SU-DHL-6 (cell line): ENCODE measurements around the gene NYNRIN.

Experiments used
- H2AFZ ChIP-seq: fragments of 200-600 bp; sonication (generic); 2 replicates; pipeline ENCODE4 v1.6.1; 2014; ENCODE audit warnings: low read depth, mild to moderate bottlenecking, moderate library complexity, mixed read lengths, antibody characterized with exemption, low read length; ENCODE audit not compliant: severe bottlenecking
- H3F3A ChIP-seq: fragments of 200-600 bp; shearing (Covaris generic); 2 replicates; pipeline ENCODE4 v1.6.0; 2016; ENCODE audit warnings: antibody characterized with exemption, mild to moderate bottlenecking; ENCODE audit not compliant: insufficient read depth
- H3K27ac ChIP-seq: fragments of 200-600 bp; sonication (generic); 2 replicates; pipeline ENCODE4 v1.5.1; 2016; ENCODE audit warnings: low read depth, mild to moderate bottlenecking, low read length, moderate library complexity, mixed read lengths
- H3K27me3 ChIP-seq: fragments of 200-600 bp; sonication (generic), shearing (Covaris generic); 2 replicates; pipeline ENCODE4 v1.6.0; 2014; ENCODE audit warnings: mild to moderate bottlenecking, low read length
- H3K36me3 ChIP-seq: fragments of 200-600 bp; sonication (generic); 2 replicates; pipeline ENCODE4 v1.6.1; 2014; ENCODE audit warnings: mild to moderate bottlenecking, low read length, mixed read lengths
- H3K4me2 ChIP-seq: fragments of 300-600, 200-600 bp; shearing (Covaris generic), sonication (generic); 2 replicates; pipeline ENCODE4 v1.6.0; 2014; ENCODE audit warnings: low read length, low read depth, mild to moderate bottlenecking; ENCODE audit not compliant: poor library complexity, severe bottlenecking
- H3K4me3 ChIP-seq: fragments of 200-600 bp; sonication (generic); 2 replicates; pipeline ENCODE4 v1.5.1; 2014; ENCODE audit warnings: antibody characterized with exemption, low read length, mild to moderate bottlenecking, mixed read lengths; ENCODE audit not compliant: insufficient read depth, poor library complexity, severe bottlenecking
- H3K79me2 ChIP-seq: fragments of 200-600 bp; sonication (generic); 2 replicates; pipeline ENCODE4 v1.6.1; 2014; ENCODE audit warnings: mild to moderate bottlenecking, low read length, moderate library complexity; ENCODE audit not compliant: insufficient read depth
- H3K9ac ChIP-seq: fragments of 200-600 bp; sonication (generic); 2 replicates; pipeline ENCODE4 v1.7.0; 2014; ENCODE audit warnings: mild to moderate bottlenecking, low read length
- H3K9me2 ChIP-seq: fragments of 200-600 bp; sonication (generic); replicated peaks from 2 replicates; pipeline ENCODE4 v1.6.1; 2014; ENCODE audit warnings: low read length; ENCODE audit not compliant: insufficient read depth
- H3K9me3 ChIP-seq: fragments of 200-600 bp; sonication (generic); 2 replicates; pipeline ENCODE4 v1.6.1; 2014; ENCODE audit warnings: low read length, mixed read lengths; ENCODE audit not compliant: insufficient read depth
- H4K20me1 ChIP-seq: fragments of 200-600 bp; sonication (generic); 2 replicates; pipeline ENCODE4 v1.6.1; 2014; ENCODE audit warnings: low read depth, mild to moderate bottlenecking, antibody characterized with exemption, low read length, moderate library complexity, mixed read lengths
- EZH2phosphoT487 ChIP-seq: fragments of 200-600 bp; sonication (generic), shearing (Covaris generic); conservative IDR thresholded peaks from 2 replicates; pipeline ENCODE4 v1.6.1; 2018; ENCODE audit warnings: mild to moderate bottlenecking, antibody characterized with exemption, low read length, moderate library complexity, mixed read lengths
- TF ChIP-seq, protein P1 (sequence below): fragments of 200-600 bp; sonication (generic); IDR thresholded peaks from one replicate; pipeline ENCODE4 v1.5.1; 2017; ENCODE audit warnings: antibody characterized with exemption, mild to moderate bottlenecking, low read length, moderate library complexity; ENCODE audit not compliant: insufficient read depth, poor library complexity, severe bottlenecking

The NYNRIN gene

DNA sequence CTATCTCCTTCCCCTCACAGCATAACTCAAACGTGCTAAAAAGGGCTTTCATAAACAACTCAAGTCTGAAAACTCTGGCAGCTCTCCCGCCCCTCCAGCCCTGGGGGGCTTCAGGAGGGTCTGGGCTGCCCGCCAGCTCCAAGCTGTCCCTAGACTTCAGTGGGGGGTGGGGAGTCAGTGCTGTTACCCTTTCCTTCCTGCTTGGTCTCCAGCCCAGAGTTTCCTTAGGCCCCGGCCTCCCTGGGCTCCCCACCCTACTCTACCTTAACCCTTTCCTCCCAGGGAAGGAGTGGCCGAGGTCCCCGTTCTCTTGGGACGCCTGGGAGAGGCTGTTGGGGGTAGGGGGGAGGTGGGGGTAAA is 530 bp upstream of the NYNRIN start:
- no peaks in the 10 kb centered on the region for H4K20me1 ChIP-seq
- H3K27me3 ChIP-seq: no peaks in the 10 kb centered on the region
- H3K4me3 ChIP-seq: no peak overlapping the region
- H3K9ac ChIP-seq: no peak overlapping the region
- H3K36me3 ChIP-seq: no peaks in the 10 kb centered on the region
- TF ChIP-seq, protein P1, sequence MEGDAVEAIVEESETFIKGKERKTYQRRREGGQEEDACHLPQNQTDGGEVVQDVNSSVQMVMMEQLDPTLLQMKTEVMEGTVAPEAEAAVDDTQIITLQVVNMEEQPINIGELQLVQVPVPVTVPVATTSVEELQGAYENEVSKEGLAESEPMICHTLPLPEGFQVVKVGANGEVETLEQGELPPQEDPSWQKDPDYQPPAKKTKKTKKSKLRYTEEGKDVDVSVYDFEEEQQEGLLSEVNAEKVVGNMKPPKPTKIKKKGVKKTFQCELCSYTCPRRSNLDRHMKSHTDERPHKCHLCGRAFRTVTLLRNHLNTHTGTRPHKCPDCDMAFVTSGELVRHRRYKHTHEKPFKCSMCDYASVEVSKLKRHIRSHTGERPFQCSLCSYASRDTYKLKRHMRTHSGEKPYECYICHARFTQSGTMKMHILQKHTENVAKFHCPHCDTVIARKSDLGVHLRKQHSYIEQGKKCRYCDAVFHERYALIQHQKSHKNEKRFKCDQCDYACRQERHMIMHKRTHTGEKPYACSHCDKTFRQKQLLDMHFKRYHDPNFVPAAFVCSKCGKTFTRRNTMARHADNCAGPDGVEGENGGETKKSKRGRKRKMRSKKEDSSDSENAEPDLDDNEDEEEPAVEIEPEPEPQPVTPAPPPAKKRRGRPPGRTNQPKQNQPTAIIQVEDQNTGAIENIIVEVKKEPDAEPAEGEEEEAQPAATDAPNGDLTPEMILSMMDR: no peak
- no peak for TF ChIP-seq EZH2phosphoT487
- H3K27ac ChIP-seq: no peak overlapping the region
- no peaks in the 10 kb centered on the region for H3K9me3 ChIP-seq
- no peak overlapping the region for H2AFZ ChIP-seq
- H3F3A ChIP-seq: no peaks in the 10 kb centered on the region
- H3K4me2 ChIP-seq: no peak overlapping the region
- H3K9me2 ChIP-seq: no peaks in the 10 kb centered on the region
- H3K79me2 ChIP-seq: no peaks in the 10 kb centered on the region

DNA sequence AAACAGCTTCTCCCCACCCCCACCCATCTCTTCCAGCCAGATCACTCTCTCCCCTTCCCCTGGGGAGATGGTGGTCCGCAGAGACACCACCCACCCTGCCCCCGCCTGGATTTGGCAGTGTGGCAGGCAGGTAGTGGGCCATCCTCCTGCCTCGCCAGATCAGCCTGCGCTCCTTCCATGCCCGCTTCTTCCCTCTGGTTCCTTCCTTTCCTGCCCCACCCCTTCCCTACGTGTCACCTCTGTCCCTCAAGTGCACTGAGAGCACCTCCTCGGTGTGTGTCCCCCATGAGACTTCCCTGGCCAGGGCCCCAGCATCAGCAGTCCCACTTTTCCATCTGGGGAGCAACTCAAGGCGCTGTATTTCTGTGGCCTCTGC is 632 bp downstream of the NYNRIN start:
- no peaks in the 10 kb centered on the region for H3K27me3 ChIP-seq
- no peaks in the 10 kb centered on the region for H3K79me2 ChIP-seq
- no peaks in the 10 kb centered on the region for H3K36me3 ChIP-seq
- no peaks in the 10 kb centered on the region for H3K9me3 ChIP-seq
- H3K9me2 ChIP-seq: no peaks in the 10 kb centered on the region
- no peak overlapping the region for H3K27ac ChIP-seq
- no peak overlapping the region for H3K9ac ChIP-seq
- H3F3A ChIP-seq: no peaks in the 10 kb centered on the region
- TF ChIP-seq EZH2phosphoT487: no peak
- TF ChIP-seq, protein P1: no peak
- H3K4me2 ChIP-seq: no peak overlapping the region
- no peak overlapping the region for H2AFZ ChIP-seq
- H3K4me3 ChIP-seq: no peak overlapping the region
- no peaks in the 10 kb centered on the region for H4K20me1 ChIP-seq

DNA sequence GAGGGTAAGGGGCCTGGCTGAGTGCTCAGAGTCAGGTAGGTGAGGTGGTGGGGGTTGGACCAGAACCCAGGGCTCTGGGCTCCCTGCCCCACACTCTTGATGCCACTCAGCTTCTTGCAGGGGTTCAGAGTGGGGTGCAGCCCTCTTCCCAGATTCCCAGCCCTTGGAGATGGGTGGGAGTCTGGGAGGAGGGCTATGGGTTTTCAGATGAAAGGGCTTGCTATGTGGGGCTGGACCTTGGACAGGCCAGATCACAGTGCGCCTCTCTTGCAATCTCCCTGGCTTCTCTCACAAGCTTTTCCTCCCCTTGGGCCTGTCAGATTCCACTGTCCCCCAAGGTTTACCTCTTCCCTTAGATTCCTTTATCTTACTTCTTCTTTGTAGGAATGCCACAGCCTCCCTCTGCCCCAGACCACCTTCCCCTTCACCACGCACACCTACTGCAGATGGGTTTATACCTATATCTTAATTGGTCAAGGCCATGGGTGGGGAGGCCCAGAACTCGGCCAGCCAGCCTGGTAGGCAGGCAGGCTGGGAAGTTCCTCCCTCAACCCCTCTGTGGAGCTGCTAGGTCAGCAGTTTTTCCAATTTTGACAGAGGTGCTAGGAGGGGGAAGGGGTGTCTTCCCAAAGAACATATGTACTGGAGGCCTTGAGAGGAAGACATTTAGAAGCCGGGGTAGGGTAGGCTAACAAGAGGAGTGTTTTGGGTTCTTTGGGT is 1.4 kb downstream of the NYNRIN start:
- Histone ChIP-seq H3K9me3 (no peaks in the 10 kb centered on the region), H2AFZ (no peak overlapping the region), H4K20me1 (no peaks in the 10 kb centered on the region), H3K4me3 (no peak overlapping the region), H3K27ac (no peak overlapping the region), H3K27me3 (no peaks in the 10 kb centered on the region), H3K9ac (no peak overlapping the region), H3K36me3 (no peaks in the 10 kb centered on the region), H3K79me2 (no peaks in the 10 kb centered on the region), H3F3A (no peaks in the 10 kb centered on the region), H3K4me2 (no peak overlapping the region), H3K9me2 (no peaks in the 10 kb centered on the region)
- TF ChIP-seq, protein P1: no peak
- no peak for TF ChIP-seq EZH2phosphoT487
